Measurements from ENCODE around the gene DLGAP1.

DNA sequence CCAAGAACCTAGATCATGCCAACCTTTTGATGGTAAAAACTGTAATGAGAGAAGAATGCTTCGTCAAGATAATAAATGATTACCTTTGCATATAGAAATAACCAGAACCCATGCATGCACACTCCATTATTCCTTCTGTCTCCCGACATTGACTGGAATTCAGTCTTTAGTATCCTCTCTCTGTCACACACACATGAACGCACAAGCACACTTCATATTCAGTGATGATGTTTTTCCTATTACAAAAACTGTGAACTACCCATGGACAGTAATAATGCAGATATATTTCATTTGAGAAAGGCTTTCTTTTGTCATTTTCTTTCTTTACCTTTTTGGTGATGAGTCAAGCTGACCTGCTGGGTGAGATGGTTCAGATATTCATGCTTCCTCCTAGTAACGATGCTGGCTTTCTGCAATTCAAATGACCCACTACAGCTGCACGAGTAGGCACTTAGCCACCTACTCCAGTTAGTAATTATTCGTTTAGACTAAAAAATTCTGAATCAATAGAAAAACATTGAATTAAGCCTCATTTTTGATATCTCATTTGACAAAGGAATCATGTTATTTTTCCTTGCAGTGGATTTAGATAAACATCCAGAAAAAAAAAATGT, 623.0 kb downstream of the DLGAP1 start:
- TF ChIP-seq L3MBTL2 (conservative IDR thresholded peaks at IDR 0.05) (no peak), ELF4 (IDR thresholded peaks at IDR 0.05) (no peak), FOXA1 (IDR thresholded peaks at IDR 0.05) (no peak), FOXK2 (IDR thresholded peaks at IDR 0.05) (no peak), ZNF384 (IDR thresholded peaks at IDR 0.05) (no peak), SUZ12 (IDR thresholded peaks at IDR 0.05) (no peak), SP1 (IDR thresholded peaks at IDR 0.05) (no peak), TARDBP (IDR thresholded peaks at IDR 0.05) (no peak), BHLHE40 (IDR thresholded peaks at IDR 0.05; ENCODE audit: borderline replicate concordance) (no peak), LEF1 (IDR thresholded peaks at IDR 0.05; ENCODE audit: borderline replicate concordance) (no peak), NFRKB (IDR thresholded peaks at IDR 0.05) (no peak), HDGF (IDR thresholded peaks at IDR 0.05; ENCODE audit: borderline replicate concordance) (no peak), CTBP1 (IDR thresholded peaks at IDR 0.05; ENCODE audit: borderline replicate concordance) (no peak), PKNOX1 (IDR thresholded peaks at IDR 0.05) (no peak)
